ENCODE results near the gene CADM3.

CADM3 gene

GRCh38 chr1:159171254-159171687, at the start of gene CADM3:
TSS of gene CADM3 (plus strand) at chr1:159171615. CDS start at chr1:159171766, 151 bp downstream.
- DNase-seq (ENCODE audit: low read depth in 2 of 2), result no peak

GRCh38 chr1:159122005-159122621, 49.3 kb upstream of the CADM3 start:
- DNase-seq (ENCODE audit: low read depth in 2 of 2), result no peak

GRCh38 chr1:159123587-159123986, 47.8 kb upstream of the CADM3 start:
- DNase-seq (ENCODE audit: low read depth in 2 of 2), result no peak

- DNase-seq (ENCODE audit: low read depth in 2 of 2), result peak; percentile 64 to 72
These were observed 39.0 kb upstream of the CADM3 start for GRCh38 chr1:159132271-159132881.

- no peak for DNase-seq (ENCODE audit: low read depth in 2 of 2)
These were observed 30.9 kb upstream of the CADM3 start for GRCh38 chr1:159140474-159140873.

GRCh38 chr1:159141584-159142390, 29.6 kb upstream of the CADM3 start:
- no peak for DNase-seq (ENCODE audit: low read depth in 2 of 2)

GRCh38 chr1:159142391-159142663, 29.1 kb upstream of the CADM3 start:
- DNase-seq (ENCODE audit: low read depth in 2 of 2), result no peak

- DNase-seq (ENCODE audit: low read depth in 2 of 2), result no peak
These were observed 28.5 kb upstream of the CADM3 start for GRCh38 chr1:159142726-159143510.

- DNase-seq (ENCODE audit: low read depth in 2 of 2), result no peak
These were observed 26.8 kb upstream of the CADM3 start for GRCh38 chr1:159144571-159144970.

- no peak for DNase-seq (ENCODE audit: low read depth in 2 of 2)
These were observed 24.4 kb upstream of the CADM3 start for GRCh38 chr1:159146980-159147379.

- no peak for DNase-seq (ENCODE audit: low read depth in 2 of 2)
These were observed 19.4 kb upstream of the CADM3 start for GRCh38 chr1:159152031-159152430.

GRCh38 chr1:159161001-159161718, 10.3 kb upstream of the CADM3 start:
- DNase-seq (ENCODE audit: low read depth in 2 of 2), result peak; percentile 44 to 66

- DNase-seq (ENCODE audit: low read depth in 2 of 2), result no peak
These were observed 9.7 kb upstream of the CADM3 start for GRCh38 chr1:159161719-159162026.

- DNase-seq (ENCODE audit: low read depth in 2 of 2), result no peak
These were observed 8.7 kb upstream of the CADM3 start for GRCh38 chr1:159162516-159163265.

- DNase-seq (ENCODE audit: low read depth in 2 of 2), result no peak
These were observed 7.7 kb upstream of the CADM3 start for GRCh38 chr1:159163614-159164228.

- DNase-seq (ENCODE audit: low read depth in 2 of 2), result no peak
These were observed 3.4 kb upstream of the CADM3 start for GRCh38 chr1:159168043-159168442.

- DNase-seq (ENCODE audit: low read depth in 2 of 2), result no peak
These were observed 776 bp upstream of the CADM3 start for GRCh38 chr1:159170639-159171038.

- DNase-seq (ENCODE audit: low read depth in 2 of 2), result no peak
These were observed 480 bp downstream of the CADM3 start for GRCh38 chr1:159171688-159172501.

- DNase-seq (ENCODE audit: low read depth in 2 of 2), result no peak
These were observed 1.3 kb downstream of the CADM3 start for GRCh38 chr1:159172614-159173291.
